Activated CD4-positive, alpha-beta T cell treated with anti-CD3 and anti-CD28 coated beads, Interleukin-2, amount 50 U/mL, for 1 hour (primary cell): ENCODE results near the gene ST6GALNAC4.
A peak's percentile ranks its signal among the peaks of the same experiment; 100 is the strongest.

ENCODE experiments used
- DNase-seq: peaks from one replicate; pipeline ENCODE4 v3.0.0-alpha.2; 2020

ST6GALNAC4 gene

DNA sequence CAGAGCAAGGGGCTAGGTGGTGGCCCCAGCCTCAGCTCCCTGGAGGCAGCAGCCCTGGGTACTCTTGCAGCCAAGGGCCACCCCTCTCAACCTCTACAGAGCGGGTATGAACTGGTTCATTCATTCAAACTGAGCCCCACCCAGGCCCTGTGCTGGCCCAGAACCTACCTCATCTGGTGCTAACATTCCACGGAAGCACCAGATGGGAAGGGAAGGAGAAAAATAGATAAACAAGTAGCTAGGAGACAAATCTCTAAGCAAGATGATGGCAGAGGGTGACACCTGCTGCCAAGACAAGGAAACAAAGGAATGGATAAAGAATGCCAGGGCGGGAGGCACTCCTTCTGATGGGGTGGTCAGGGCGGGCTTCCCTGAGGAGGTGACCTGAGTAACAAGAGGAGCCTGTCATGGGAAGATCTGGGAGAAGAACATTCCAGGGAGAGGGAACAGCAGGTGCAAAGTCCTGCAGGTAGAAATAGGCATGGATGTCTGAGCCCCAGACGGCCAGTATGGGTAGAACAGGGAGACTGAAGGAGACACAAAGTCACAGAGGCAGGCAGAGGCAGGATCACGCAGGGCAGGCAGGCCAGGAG lies 6.1 kb downstream of the ST6GALNAC4 start:
- DNase-seq, result no peak

GRCh38 chr9:127909839-127910273 lies 7.0 kb downstream of the ST6GALNAC4 start:
- no peak for DNase-seq

GRCh38 chr9:127908660-127908926 lies 8.2 kb downstream of the ST6GALNAC4 start:
- DNase-seq, result no peak

DNA sequence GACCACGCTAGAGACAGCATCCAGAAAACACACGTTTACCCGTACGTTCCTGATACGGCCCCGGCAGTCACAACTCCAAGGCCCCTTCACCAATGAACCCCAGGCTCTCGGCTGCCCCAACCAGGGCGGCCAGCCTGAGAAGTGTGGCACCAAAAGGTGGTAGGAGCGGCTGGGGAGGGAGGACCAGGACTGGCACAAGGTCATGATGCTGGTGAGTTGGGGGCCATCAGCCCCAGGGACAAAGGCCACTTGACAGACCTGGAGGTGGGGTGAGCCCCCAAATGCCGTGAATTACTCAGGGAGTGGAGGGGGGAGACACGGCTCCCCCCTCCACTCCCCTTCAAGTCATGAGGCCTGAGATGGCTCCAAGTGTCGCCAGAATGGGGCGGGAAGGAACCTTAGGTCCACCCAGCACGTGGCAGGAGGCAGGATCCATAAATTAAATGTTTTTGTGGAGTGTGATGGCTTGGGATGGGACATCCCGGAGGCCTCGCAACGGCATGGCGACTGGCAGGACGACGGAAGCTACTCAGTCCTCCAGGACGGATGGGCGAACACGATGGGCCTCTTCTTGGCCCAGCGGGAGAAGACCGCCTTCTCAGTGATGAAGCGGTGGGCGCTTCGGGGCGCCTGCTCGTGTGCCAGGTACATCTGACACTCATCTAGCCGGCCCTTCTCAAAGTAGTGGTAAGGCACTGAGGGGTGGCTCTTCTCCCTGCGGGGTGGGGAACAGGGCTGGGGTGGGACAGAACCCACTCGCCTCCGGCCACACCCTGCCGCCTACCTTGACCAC lies 8.8 kb downstream of the ST6GALNAC4 start:
- DNase-seq, result no peak

DNA sequence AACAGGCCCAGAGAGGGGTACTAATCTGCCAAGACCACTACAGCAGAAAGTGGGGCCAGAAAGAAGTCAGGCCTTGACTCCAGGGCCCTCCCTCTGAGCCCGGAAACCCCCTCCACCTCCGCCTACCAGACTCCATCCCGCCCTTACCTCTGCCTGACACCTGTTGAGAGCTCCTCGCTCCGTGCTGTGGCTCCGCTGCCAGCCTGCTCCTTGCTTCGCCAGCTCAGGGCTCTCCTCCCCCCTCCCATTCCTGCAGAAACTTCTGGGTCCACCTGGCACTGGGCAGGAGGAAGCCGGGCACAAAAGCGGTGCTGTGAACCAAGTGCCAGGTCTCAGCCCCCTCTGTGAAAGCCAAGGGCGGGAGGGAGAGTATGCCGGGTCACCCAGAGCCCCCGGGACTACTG lies 11.1 kb downstream of the ST6GALNAC4 start:
- peak; percentile 76 for DNase-seq

DNA sequence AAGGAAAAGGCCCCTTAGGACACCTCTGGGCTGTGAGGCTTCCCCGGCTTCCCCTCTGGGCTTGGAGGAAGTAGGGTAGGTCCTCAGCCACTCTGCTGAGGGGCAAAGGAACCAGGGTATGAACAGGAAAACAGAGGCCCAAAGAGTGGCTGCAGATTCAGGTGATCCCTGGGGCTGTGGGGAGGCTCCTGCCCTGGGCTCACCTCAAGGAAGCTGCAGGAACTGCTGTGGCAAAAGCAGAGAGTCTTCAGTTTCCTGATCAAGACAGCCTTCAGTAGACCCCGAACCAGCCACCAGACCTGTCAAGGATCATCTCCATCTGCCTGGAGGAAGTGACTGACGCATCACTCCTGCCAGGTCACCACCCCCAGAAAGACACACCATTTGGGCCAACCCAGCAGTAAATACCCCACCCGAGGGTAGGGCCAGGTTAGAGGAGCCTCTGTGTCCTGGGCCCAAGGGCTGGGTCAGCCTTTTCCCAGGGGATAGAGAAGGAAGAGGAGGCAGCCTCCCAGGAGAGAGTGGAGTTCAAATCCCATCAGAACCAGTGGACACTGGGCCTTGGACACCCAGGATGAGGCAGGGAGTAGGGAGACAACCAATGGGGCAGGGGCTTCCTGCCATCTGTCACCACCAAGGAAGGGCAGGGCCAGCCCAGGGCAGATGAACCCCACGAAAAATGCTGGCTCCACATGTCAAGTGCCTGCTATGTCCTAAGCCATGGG lies 11.7 kb downstream of the ST6GALNAC4 start:
- DNase-seq, result peak; percentile 70

GRCh38 chr9:127904561-127905003 lies 12.3 kb downstream of the ST6GALNAC4 start:
- DNase-seq, result no peak

GRCh38 chr9:127903557-127904475 lies 13.0 kb downstream of the ST6GALNAC4 start:
- DNase-seq, result peak; percentile 74

GRCh38 chr9:127899128-127899943 lies 17.5 kb downstream of the ST6GALNAC4 start, which contains the start of gene ST6GALNAC6:
TSS of gene ST6GALNAC6 (minus strand) at chr9:127899603. CDS start at chr9:127897981, 1,622 bp downstream.
- DNase-seq, result peak; percentile 65

- no peak for DNase-seq
Observed at GRCh38 chr9:127898433-127899127, 18.3 kb downstream of the ST6GALNAC4 start.

- peak; percentile 25 for DNase-seq
Observed at GRCh38 chr9:127897193-127897692, 19.6 kb downstream of the ST6GALNAC4 start.

DNA sequence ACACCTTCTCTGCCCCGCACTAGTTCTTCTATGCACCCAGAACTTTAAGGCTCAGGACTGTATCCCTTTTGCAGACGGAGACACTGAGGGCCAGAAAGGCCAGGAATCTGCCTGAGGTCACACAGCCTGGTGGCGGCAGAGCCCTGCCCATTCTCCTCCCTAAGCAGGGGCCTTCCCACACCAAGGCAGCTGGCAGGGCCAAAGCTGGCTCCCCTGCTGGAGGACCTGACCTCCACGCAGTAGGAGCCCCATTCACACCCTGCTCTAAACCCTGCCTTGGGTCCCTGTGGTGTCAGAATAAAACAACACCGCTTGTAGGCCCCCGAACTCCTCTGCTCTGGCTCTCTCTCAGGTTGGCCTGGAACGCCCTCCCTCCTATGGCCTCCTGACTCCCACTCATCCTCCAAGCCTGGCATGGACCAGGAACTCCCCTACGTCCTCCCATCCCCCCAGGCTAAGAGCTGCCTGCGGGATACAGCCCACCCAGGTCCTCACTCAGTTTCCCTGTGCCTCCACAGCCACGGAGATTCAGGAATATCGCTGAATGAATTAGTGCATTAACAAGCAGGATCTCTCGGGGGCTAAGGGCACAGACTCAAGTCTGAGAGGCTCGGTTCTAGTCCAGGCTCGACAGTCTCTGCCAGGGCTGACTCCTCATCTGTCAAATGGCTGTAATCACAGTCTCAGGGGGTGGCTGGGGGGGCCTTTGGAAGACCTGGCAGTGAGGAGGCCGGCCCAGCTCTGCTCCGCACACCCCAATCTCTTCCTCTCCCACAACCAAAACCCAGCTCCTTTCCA lies 20.2 kb downstream of the ST6GALNAC4 start:
- DNase-seq, result no peak

GRCh38 chr9:127895811-127896210 lies 21.0 kb downstream of the ST6GALNAC4 start:
- no peak for DNase-seq

DNA sequence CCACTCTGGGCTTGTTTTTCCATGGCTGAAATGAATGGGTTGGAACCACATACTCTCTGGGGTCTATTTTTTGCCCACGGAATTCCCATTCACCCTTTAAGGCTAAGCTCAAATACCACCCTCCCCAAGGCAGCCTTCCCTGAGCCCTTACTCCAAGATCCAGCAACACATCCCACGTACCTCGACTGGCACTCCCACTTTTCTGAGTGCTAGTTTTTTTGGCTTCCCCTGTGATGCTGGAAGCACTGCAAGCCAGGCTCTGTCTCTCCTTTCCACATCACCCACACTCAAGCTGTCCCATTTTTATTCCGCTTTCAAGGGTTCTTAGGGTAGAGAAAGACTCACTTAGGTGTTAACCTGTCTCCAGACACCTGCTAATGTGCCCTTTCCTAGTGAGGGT lies 23.4 kb downstream of the ST6GALNAC4 start:
- DNase-seq, result no peak

- no peak for DNase-seq
Observed at GRCh38 chr9:127892831-127893230, 24.0 kb downstream of the ST6GALNAC4 start.

GRCh38 chr9:127890053-127890452 lies 26.8 kb downstream of the ST6GALNAC4 start:
- no peak for DNase-seq

DNA sequence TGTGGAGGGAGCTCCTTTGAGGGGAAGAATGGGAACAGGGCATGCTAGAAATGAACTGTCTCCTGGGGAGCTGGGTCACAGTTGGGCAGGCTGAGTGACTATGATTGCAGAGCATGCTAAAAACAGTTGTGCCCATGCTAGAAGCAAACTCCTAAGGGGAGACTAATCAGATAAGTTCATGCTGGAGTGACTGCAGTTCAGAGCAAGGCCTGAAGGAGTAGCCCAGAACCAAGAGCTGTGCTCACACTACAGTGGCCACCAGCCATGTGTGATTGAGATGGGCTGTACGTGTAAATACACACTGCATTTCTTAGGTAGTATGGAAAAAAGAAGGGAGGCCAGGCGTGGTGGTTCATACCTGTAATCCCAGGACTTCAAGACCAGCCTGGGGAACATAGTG lies 29.0 kb downstream of the ST6GALNAC4 start:
- DNase-seq, result no peak

GRCh38 chr9:127886401-127886972 lies 30.4 kb downstream of the ST6GALNAC4 start:
- no peak for DNase-seq

- DNase-seq, result no peak
Observed at GRCh38 chr9:127885508-127886281, 31.1 kb downstream of the ST6GALNAC4 start.
